Fibroblast of lung (primary cell): ENCODE measurements around the gene ARFIP1. TPM values are rescaled to one million over a fixed set of nuclear protein-coding genes. Genes with fewer than 3 reads are reported as not detected.

ENCODE experiments used
- DNase-seq, 2 donors: peaks; one replicate each; pipeline versions ENCODE4 v3.0.0 to v3.0.0-alpha.2; 2010; ENCODE audit warnings: low read depth in 2 of 2
- H2AFZ ChIP-seq: 2 replicates; pipeline ENCODE4 v1.5.1; 2012; ENCODE audit warnings: low read length, control low read depth, inconsistent platforms
- H3K27ac ChIP-seq: 2 replicates; pipeline ENCODE4 v1.5.1; 2011; ENCODE audit warnings: low read length, control low read depth; ENCODE audit not compliant: insufficient read depth
- H3K27me3 ChIP-seq: 2 replicates; pipeline ENCODE4 v1.5.1; 2011; ENCODE audit warnings: mild to moderate bottlenecking, low read length; ENCODE audit not compliant: control insufficient read depth, insufficient read depth
- H3K36me3 ChIP-seq: 2 replicates; pipeline ENCODE4 v1.5.1; 2011; ENCODE audit warnings: low read length; ENCODE audit not compliant: control insufficient read depth, insufficient read depth
- H3K4me1 ChIP-seq: 2 replicates; pipeline ENCODE4 v1.5.1; 2011; ENCODE audit warnings: low read length; ENCODE audit not compliant: control insufficient read depth, insufficient read depth; ENCODE audit errors: extremely low read depth
- H3K4me2 ChIP-seq: 2 replicates; pipeline ENCODE4 v1.5.1; 2011; ENCODE audit warnings: low read length, control low read depth; ENCODE audit not compliant: insufficient read depth; ENCODE audit errors: extremely low read depth
- H3K4me3 ChIP-seq, 4 experiments: fragments of 200-600 bp in 1 of 4; sonication (generic) in 1 of 4; replicated peaks in 1 of 4; 2 replicates each; pipeline ENCODE4 v1.5.1; 2011 to 2016; ENCODE audit warnings: low read length in 4 of 4, low read depth in 3 of 4, mild to moderate bottlenecking in 3 of 4, control low read depth in 2 of 4, inconsistent platforms in 1 of 4, mixed read lengths in 1 of 4; ENCODE audit not compliant: insufficient read depth in 1 of 4; ENCODE audit errors: control extremely low read depth in 1 of 4
- H3K79me2 ChIP-seq: 2 replicates; pipeline ENCODE4 v1.5.1; 2012; ENCODE audit warnings: mild to moderate bottlenecking, low read length, inconsistent platforms; ENCODE audit not compliant: control insufficient read depth, insufficient read depth
- H3K9ac ChIP-seq: 2 replicates; pipeline ENCODE4 v1.5.1; 2011; ENCODE audit warnings: mild to moderate bottlenecking, low read length, control low read depth; ENCODE audit not compliant: insufficient read depth
- H3K9me3 ChIP-seq: 2 replicates; pipeline ENCODE4 v1.5.1; 2012; ENCODE audit warnings: low read depth, low read length; ENCODE audit not compliant: control insufficient read depth, insufficient read depth
- H4K20me1 ChIP-seq: 2 replicates; pipeline ENCODE4 v1.5.1; 2011; ENCODE audit warnings: low read length; ENCODE audit not compliant: control insufficient read depth, insufficient read depth; ENCODE audit errors: extremely low read depth
- EZH2 ChIP-seq: IDR thresholded peaks from 2 replicates; pipeline ENCODE4 v1.5.1; 2012; ENCODE audit warnings: low read length, control low read depth, mild to moderate bottlenecking; ENCODE audit errors: missing control alignments
- polyA plus RNA-seq, 2 donors: library from polyadenylated mRNA; depleted of rRNA in 1 of 2; stranded (reverse) in 1 of 2; unstranded in 1 of 2; fragments of >200 nt; gene quantifications; 2 replicates each; pipeline ENCODE4 v1.2.1, GENCODE V29; 2011 to 2012; ENCODE audit warnings: missing spikeins in 1 of 2
- total RNA-seq: library from RNA; depleted of rRNA; stranded (reverse); fragments of >200 nt; gene quantifications from 2 replicates; pipeline ENCODE4 v1.2.1, GENCODE V29; 2014
- TF ChIP-seq, protein P1 (sequence below), 2 donors: IDR thresholded peaks in 1 of 2; conservative IDR thresholded peaks in 1 of 2; 1 replicate in 1 of 2; 2 replicates in 1 of 2; pipeline ENCODE4 v1.5.1; 2011 to 2012; ENCODE audit warnings: low read length in 2 of 2, control low read depth in 1 of 2, inconsistent platforms in 1 of 2, low read depth in 1 of 2, mild to moderate bottlenecking in 1 of 2

ARFIP1 gene
- total and polyA plus RNA-seq, 2 donors (not counting 1 experiment from before 2014, with no cell fraction given), result 35.6 to 40.8 TPM

GRCh38 chr4:152954741-152955140 is 175.0 kb downstream of the ARFIP1 start:
- DNase-seq, result no peak
- Histone ChIP-seq H3K9me3 (no peaks in the 10 kb centered on the region), H3K9ac (no peak overlapping the region), H3K79me2 (no peaks in the 10 kb centered on the region), H3K4me1 (peaks cover 14% of the 10 kb centered on the region), H4K20me1 (no peaks in the 10 kb centered on the region), H3K36me3 (no peaks in the 10 kb centered on the region), H2AFZ (no peak overlapping the region), H3K27ac (no peak overlapping the region), H3K27me3 (no peaks in the 10 kb centered on the region), H3K4me2 (no peak overlapping the region), H3K4me3 (no peak overlapping the region)
- TF ChIP-seq, protein P1, sequence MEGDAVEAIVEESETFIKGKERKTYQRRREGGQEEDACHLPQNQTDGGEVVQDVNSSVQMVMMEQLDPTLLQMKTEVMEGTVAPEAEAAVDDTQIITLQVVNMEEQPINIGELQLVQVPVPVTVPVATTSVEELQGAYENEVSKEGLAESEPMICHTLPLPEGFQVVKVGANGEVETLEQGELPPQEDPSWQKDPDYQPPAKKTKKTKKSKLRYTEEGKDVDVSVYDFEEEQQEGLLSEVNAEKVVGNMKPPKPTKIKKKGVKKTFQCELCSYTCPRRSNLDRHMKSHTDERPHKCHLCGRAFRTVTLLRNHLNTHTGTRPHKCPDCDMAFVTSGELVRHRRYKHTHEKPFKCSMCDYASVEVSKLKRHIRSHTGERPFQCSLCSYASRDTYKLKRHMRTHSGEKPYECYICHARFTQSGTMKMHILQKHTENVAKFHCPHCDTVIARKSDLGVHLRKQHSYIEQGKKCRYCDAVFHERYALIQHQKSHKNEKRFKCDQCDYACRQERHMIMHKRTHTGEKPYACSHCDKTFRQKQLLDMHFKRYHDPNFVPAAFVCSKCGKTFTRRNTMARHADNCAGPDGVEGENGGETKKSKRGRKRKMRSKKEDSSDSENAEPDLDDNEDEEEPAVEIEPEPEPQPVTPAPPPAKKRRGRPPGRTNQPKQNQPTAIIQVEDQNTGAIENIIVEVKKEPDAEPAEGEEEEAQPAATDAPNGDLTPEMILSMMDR (conservative IDR thresholded peaks at IDR 0.05 in 1 of 2, IDR thresholded peaks at IDR 0.05 in 1 of 2; ENCODE audit: low read depth in 1 of 2, low read length in 2 of 2), result no peak
- TF ChIP-seq EZH2, result no peak

DNA sequence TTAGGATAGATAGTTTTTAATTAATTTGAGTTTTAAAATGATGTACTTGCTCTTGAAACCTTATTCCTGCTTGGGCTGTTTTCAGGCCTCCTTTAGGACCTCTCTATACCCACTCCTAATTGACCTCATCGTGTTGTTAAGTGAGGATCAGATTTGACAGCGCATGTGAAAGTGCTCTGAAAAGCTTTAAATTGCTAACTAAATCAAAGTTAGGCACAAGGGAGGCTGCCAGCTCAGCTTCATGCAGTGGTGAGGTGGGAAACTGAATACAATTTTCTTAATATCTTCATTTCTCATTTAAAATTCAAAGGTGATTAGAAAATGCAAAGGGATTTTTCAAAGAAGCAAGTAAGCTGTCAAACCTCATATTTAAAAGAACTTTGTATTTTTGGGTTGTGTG is 176.4 kb downstream of the ARFIP1 start:
- TF ChIP-seq, protein P1 (conservative IDR thresholded peaks at IDR 0.05 in 1 of 2, IDR thresholded peaks at IDR 0.05 in 1 of 2; ENCODE audit: low read depth in 1 of 2, low read length in 2 of 2), result no peak
- TF ChIP-seq EZH2, result no peak
- Histone ChIP-seq H4K20me1 (no peaks in the 10 kb centered on the region), H3K4me2 (no peak overlapping the region), H3K79me2 (no peaks in the 10 kb centered on the region), H3K4me1 (peaks cover 16% of the 10 kb centered on the region), H3K27me3 (no peaks in the 10 kb centered on the region), H3K36me3 (no peaks in the 10 kb centered on the region), H3K9ac (no peak overlapping the region), H3K4me3 (no peak overlapping the region), H2AFZ (no peak overlapping the region), H3K27ac (no peak overlapping the region), H3K9me3 (no peaks in the 10 kb centered on the region)
- DNase-seq, result no peak

GRCh38 chr4:152956650-152957436 is 177.1 kb downstream of the ARFIP1 start:
- H3K4me1 ChIP-seq, result peaks cover 18% of the 10 kb centered on the region
- no peaks in the 10 kb centered on the region for H3K36me3 ChIP-seq
- no peak overlapping the region for H3K4me3 ChIP-seq
- H3K9me3 ChIP-seq, result no peaks in the 10 kb centered on the region
- peak; percentile 64 to 65 for DNase-seq
- H2AFZ ChIP-seq, result no peak overlapping the region
- no peaks in the 10 kb centered on the region for H4K20me1 ChIP-seq
- no peaks in the 10 kb centered on the region for H3K79me2 ChIP-seq
- no peaks in the 10 kb centered on the region for H3K27me3 ChIP-seq
- no peak overlapping the region for H3K9ac ChIP-seq
- H3K27ac ChIP-seq, result no peak overlapping the region
- no peak for TF ChIP-seq EZH2
- TF ChIP-seq, protein P1 (conservative IDR thresholded peaks at IDR 0.05 in 1 of 2, IDR thresholded peaks at IDR 0.05 in 1 of 2; ENCODE audit: low read depth in 1 of 2, low read length in 2 of 2), result no peak
- H3K4me2 ChIP-seq, result peak overlapping the region; percentile 39
